ENCODE data around the gene ASCC1.

DNA sequence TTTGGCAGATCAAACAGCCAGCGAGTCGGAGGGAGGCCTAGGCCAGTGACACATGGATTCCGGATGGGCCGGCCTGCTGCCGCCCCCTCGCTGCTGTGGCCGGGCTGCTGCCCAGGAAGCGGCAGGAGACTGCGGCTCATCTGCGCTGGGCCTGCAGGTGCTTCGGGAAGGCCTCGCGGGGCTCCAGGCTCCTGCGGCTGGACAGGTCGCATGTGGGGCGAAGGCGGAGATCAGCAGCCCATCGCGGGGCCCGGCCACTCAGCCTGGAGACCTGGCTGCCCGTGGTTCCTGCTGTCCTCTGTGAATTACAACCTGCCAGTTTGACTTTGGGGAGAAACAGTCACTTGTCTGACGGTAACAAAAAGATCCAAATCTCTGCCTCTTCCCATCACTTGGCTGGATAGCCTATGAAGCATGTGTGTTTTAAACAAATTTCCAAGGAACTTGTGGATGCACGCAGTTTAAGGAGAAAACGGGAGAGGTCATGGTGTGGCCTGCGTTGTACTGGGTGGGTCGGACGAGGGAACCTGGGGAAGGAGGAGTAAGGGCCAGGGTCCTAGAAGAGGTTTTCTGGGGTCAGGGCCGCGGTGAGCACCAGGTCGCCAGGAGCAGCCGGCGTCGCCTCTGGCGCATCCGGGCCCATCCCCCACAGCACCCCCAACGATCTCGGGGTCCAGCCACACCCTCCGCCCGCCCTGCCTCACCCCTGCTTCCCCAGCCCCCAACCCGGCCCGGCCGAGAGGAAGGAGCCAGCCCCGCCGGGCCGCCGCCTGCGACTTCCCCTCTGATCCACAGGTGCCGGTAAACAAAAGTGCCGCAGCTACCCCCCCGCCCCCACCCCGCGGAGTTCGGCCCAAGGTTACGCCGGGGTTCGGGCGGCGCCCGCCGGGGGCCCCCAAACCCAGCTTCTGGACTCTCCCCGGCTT lies 129.3 kb downstream of the ASCC1 start:
- TF ChIP-seq ZFX (IDR thresholded peaks at IDR 0.05) (no peak), CTCF (conservative IDR thresholded peaks at IDR 0.05) (no peak)
